HG03135 (cell line): ENCODE data around the gene AFF3.

Source experiments
- ATAC-seq: cut with Tn5 transposase; IDR thresholded peaks from one replicate; pipeline ENCODE4 v1.9.1; 2021; ENCODE audit warnings: mild to moderate bottlenecking, moderate library complexity; ENCODE audit not compliant: unreplicated experiment

Gene AFF3

GRCh38 chr2:99898336-99899048 lies 243.9 kb downstream of the AFF3 start:
- no peak for ATAC-seq

DNA sequence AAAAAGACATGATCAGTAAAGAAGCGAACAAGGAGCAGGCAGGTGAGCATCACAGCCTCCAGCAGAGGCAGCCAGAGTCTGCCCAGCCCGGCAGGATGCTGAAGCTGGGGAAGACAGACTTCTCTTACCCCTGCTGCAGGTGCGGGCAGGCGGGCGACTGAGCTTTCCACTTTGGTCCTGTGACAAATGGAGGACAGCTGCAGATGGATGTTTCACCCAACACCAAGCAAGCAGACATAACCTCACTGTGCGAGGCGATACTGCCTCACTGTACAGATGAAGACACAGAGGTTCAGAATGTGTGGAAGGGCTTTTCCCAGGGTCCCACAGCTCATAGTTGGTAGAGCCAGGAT lies 251.0 kb downstream of the AFF3 start:
- no peak for ATAC-seq

DNA sequence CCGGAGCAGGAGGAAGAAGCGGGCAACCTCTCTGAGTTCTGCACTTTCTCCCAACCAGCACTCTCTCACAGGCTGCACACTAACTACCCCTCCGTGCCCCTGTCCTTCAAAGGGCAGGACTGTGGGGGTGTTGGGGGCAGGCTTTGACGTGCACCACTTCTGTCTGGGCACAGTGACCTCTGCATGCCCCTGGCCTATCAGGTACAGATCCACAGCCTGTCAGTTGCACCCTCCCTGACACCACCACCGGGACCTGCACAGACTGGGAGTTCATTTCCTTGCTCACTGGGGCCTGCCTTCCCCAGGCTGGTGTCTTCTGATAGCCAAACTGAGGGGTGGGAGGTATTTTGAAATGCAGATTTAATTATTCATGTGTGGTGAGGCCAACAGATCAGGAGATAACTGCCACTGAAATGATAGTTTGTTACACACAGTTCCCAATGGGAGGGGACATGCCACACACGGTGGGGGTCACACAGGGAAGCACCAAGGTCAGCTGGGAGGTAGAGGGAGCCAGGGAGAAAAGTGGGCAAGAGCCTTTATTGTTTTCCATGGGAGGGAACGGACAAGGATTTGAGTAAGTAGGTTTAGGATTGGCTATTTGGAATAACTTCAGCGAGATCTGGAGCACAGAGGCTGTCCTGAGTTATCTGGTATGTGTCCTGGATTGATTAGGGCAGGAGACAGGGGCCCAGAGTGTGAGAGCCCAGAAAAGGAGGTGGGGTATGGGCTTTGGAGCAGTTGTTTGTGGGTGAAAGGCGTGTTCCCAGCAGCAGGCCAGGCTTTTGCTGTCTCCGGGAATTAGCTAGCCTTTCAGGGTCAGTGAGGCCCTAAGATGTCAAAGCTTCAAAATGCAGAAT lies 251.6 kb downstream of the AFF3 start:
- no peak for ATAC-seq

DNA sequence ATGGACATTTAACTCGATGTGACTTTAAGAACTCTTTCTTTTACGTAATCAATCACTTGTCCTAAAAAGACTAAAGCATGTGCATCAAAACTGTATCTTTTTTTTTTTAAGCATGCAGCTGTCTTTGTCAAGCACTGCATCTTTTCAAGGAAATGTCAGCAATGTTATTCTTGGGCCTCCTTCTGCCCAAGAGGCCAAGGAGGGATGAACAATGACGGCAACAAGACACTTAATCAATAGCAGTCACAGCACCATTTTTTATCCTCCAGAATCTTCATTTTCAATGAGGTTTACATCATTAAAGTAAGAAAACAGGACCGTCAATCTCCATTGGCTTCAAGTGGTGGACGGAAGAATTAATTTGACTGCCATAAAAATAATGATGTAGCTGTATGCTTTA lies 253.8 kb downstream of the AFF3 start:
- ATAC-seq = no peak

- ATAC-seq = no peak
Observed at GRCh38 chr2:99886418-99886817, 256.0 kb downstream of the AFF3 start.

DNA sequence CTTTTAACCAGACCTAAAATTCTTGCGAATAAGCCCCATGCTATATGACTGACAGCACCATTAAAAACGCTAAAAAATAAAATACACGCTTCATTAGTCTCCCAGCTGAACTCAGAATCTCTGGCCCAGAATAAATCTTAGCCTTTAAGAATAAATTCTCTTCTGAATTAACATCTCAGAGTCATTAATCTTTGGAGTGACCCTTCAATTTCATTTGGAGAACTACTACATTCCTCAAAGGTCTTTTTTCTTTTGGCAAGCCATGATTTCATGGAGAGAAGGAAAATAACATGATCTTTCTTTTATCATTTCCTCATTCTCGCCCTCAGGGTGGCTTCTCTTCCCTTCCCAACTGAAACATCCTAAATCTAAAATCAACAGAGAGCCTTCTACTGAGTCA lies 259.0 kb downstream of the AFF3 start:
- no peak for ATAC-seq

DNA sequence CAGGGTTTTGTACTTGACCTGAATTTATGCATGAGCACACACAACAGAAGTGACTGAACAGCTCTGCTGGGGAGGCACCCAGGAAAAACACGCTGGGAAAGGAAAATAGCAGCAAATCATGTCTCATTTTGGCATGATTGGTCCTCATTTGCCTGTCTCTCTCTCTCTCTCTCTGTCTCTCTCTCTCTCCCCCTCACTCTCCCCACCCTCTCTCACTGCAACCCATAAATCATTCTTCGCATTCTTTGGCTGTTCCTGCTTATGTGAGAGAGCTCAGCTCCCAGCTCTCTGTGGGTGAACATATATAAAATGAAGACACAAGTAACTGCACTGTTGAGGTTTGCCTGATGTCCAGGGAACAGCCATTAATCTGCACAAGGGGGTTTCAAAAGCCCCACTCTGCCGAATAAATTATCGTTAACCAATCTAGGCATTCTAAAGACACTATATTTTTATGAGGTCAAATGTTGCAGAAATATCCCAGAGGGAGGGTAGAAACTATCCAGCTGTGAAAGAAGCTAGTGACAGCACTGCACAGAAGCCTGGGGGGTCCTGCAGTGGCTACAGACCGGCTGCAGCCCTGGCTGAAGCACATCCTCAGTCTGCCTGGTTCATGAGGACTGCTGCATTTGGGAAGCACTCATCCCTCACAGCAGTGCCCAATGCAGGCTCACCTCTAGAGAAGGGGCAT lies 260.3 kb downstream of the AFF3 start:
- no peak for ATAC-seq

DNA sequence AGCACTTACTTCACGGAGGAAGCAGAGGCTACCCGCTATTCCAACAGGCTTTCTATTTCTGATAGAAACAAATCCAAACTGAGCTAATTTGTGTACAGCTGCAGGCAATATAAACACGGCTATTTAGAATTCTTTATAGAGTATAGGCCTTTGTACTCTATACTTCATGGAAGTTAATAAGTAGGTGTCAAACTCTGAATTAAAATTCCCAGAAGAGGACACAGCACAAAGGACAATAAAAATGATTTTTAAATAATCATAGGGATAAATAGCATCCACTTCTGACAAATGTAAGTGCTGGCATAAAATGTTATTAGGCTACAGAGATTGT lies 261.5 kb downstream of the AFF3 start:
- ATAC-seq = no peak

- ATAC-seq = no peak
Observed at GRCh38 chr2:99880148-99880963, 262.0 kb downstream of the AFF3 start.

- ATAC-seq = no peak
Observed at GRCh38 chr2:99879481-99879880, 262.9 kb downstream of the AFF3 start.

DNA sequence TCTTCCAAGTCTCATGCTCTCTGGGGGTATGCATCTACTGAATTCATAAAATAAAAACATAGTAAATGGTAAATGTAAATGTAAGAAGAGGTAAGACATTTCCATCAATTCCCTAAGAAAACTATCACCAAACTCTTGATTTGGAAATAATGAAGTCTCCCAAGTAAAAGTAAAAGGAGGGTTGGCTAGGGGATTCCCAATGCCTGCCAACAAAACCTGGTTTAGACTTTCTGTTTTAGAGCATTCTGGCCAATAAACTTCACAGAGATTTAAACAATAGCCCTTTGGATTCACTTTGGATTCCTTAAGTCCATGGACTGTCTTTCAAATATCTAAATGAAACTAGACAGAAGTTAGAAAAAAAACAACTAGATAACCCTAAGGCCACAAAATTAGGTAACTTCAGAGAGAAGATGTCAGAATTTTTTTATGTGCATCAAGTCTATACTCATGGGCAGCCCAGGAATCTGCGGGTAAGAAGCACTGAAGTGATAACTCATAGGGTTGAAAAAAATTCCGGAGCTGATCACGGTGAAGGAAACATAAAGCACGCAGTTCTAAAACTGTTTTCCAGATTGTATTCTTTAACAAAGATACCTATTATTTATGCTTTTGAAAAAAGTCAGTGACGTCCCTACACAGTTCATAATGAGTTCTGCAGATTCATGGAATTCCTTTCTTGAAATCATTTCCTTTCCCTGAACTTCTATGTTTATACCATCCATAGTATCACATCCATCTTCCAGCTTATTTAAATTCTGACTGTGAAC lies 263.6 kb downstream of the AFF3 start:
- no peak for ATAC-seq

- no peak for ATAC-seq
Observed at GRCh38 chr2:99877963-99878362, 264.4 kb downstream of the AFF3 start.

DNA sequence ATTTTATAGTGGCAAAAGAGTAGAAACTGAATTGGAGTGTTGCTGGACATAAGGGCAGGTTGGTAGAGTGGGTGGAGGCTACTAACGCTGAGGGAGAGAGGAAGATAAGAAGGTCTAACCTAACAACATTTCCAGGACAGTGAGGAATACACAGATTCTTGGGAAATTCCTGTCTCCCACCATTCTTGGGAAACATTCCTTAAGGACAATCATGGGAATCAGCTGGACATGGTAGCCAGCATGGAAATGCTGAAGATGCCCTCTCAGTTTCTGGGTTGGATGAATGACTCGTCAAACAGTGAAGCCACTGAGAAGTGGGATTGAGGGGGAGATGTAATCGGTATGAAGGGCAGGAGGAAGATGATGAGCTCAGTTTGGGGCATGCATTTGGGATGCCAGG lies 265.4 kb downstream of the AFF3 start:
- no peak for ATAC-seq

- ATAC-seq = no peak
Observed at GRCh38 chr2:99875627-99876201, 266.7 kb downstream of the AFF3 start.

DNA sequence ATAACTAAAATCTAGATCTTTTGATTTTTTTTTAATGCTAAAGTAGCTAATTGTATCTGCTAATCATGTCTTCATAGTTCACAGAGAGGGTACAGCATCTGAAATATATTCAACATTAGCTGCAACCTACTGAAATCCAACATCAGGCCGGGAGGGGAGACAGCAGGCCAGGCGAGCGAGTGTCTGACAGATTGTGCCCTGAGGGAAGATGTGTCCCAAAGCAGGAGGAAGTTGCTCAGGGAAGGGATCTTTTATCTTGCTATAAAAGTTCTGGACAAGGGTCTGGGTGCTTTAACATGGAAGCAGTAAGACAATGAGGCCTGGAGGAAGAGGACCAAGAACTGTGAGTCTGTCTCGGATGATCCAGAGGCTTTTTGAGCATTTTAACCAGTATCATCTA lies 274.1 kb downstream of the AFF3 start:
- ATAC-seq = no peak

- ATAC-seq = no peak
Observed at GRCh38 chr2:99867770-99868169, 274.6 kb downstream of the AFF3 start.

- no peak for ATAC-seq
Observed at GRCh38 chr2:99865818-99866676, 276.3 kb downstream of the AFF3 start.

GRCh38 chr2:99864561-99865553 lies 277.5 kb downstream of the AFF3 start:
- ATAC-seq = no peak
